OCI-LY7 (cell line): ENCODE results near the gene SMIM12. TPM values are rescaled to one million over a fixed set of nuclear protein-coding genes. Genes with fewer than 3 reads are reported as not detected.

ENCODE experiments used
- BruUV-seq: library from RNA; stranded (reverse); fragments of 400-500 nt; replicated peaks from 2 replicates; lab custom pipeline; 2021; lab: Mats Ljungman, UMichigan
- CTCF ChIA-PET: fragments of 300-600 bp; sonication (Branson Sonifier 250); formaldehyde crosslinking; loops from one replicate; lab custom pipeline; 2022; ENCODE audit warnings: antibody characterized with exemption; ENCODE audit not compliant: unreplicated experiment; lab: Charles Lee
- POLR2A ChIA-PET: fragments of 300-600 bp; sonication (Branson Sonifier 250); formaldehyde crosslinking; loops from one replicate; lab custom pipeline; 2022; ENCODE audit warnings: antibody characterized with exemption; lab: Charles Lee
- DNase-seq: peaks from one replicate; pipeline ENCODE4 v3.0.0-alpha.2; 2015; ENCODE audit warnings: low spot score
- H2AFZ ChIP-seq: fragments of 200-600 bp; sonication (generic), shearing (Covaris generic); 2 replicates; pipeline ENCODE4 v1.6.1; 2014; ENCODE audit warnings: mild to moderate bottlenecking, antibody characterized with exemption, low read length, moderate library complexity
- H3K27ac ChIP-seq: fragments of 200-600 bp; sonication (generic); 2 replicates; pipeline ENCODE4 v1.5.1; 2014; ENCODE audit warnings: mixed run types, low read depth, mild to moderate bottlenecking, moderate library complexity, low read length, inconsistent platforms; ENCODE audit not compliant: poor library complexity, severe bottlenecking
- H3K36me3 ChIP-seq: fragments of 200-600 bp; sonication (generic); 2 replicates; pipeline ENCODE4 v1.6.1; 2014; ENCODE audit warnings: mild to moderate bottlenecking, antibody characterized with exemption, low read length, moderate library complexity, mixed read lengths; ENCODE audit not compliant: insufficient read depth
- H3K4me1 ChIP-seq: fragments of 200-600 bp; sonication (generic); 2 replicates; pipeline ENCODE4 v1.5.1; 2014; ENCODE audit warnings: mild to moderate bottlenecking, low read length; ENCODE audit not compliant: insufficient read depth, poor library complexity, severe bottlenecking
- H3K4me2 ChIP-seq: fragments of 200-600 bp; sonication (generic); 2 replicates; pipeline ENCODE4 v1.6.1; 2014; ENCODE audit warnings: mild to moderate bottlenecking, low read length
- H3K4me3 ChIP-seq: fragments of 200-600 bp; sonication (generic); 2 replicates; pipeline ENCODE4 v1.5.1; 2014; ENCODE audit warnings: mild to moderate bottlenecking, low read depth, low read length; ENCODE audit not compliant: poor library complexity, severe bottlenecking
- H3K79me2 ChIP-seq: fragments of 200-600 bp; sonication (generic); 2 replicates; pipeline ENCODE4 v1.6.1; 2016; ENCODE audit warnings: low read depth, mild to moderate bottlenecking, low read length, moderate library complexity, mixed read lengths; ENCODE audit not compliant: insufficient read depth
- H3K9me2 ChIP-seq: fragments of 200-600 bp; sonication (generic); 2 replicates; pipeline ENCODE4 v1.6.1; 2016; ENCODE audit warnings: mild to moderate bottlenecking, low read length, mixed read lengths; ENCODE audit not compliant: insufficient read depth
- H3K9me3 ChIP-seq: fragments of 200-600 bp; sonication (generic); 2 replicates; pipeline ENCODE4 v1.6.1; 2014; ENCODE audit warnings: mild to moderate bottlenecking, mixed run types, low read length, mixed read lengths
- H4K20me1 ChIP-seq: fragments of 200-600 bp; sonication (generic); 2 replicates; pipeline ENCODE4 v1.6.1; 2014; ENCODE audit warnings: mild to moderate bottlenecking, antibody characterized with exemption, low read length, moderate library complexity, mixed read lengths; ENCODE audit not compliant: insufficient read depth
- CTCF ChIP-seq: fragments of 200-600 bp; sonication (generic); conservative IDR thresholded peaks from 2 replicates; pipeline ENCODE4 v1.5.1; 2014; ENCODE audit warnings: mild to moderate bottlenecking, antibody characterized with exemption, low read length, moderate library complexity, mixed read lengths
- EZH2phosphoT487 ChIP-seq: fragments of 200-600 bp; sonication (generic); IDR thresholded peaks from 2 replicates; pipeline ENCODE4 v1.6.1; 2018; ENCODE audit warnings: low read depth, borderline replicate concordance, mild to moderate bottlenecking, mixed run types, antibody characterized with exemption, low read length, moderate library complexity, mixed read lengths
- intact Hi-C: fragments of 100-400 bp; cut with micrococcal nuclease; formaldehyde crosslinking; loops from one replicate; pipeline ENCODE4 v1.10.0; 2022; ENCODE audit not compliant: unreplicated experiment
- total RNA-seq, 2 experiments: library from RNA; depleted of rRNA in 1 of 2; stranded (reverse); fragments of >200 nt in 1 of 2; shearing (Covaris generic) in 1 of 2; gene quantifications; 2 replicates each; pipeline ENCODE4 v1.2.3, GENCODE V29; 2014 to 2022

Gene SMIM12
- total RNA-seq, 2 experiments from 2014 or later, result 36.3 to 41.2 TPM

GRCh38 chr1:34870395-34870794 is 10.8 kb upstream of the SMIM12 start:
- Histone ChIP-seq H3K9me3 (no peaks in the 10 kb centered on the region), H3K4me3 (no peak overlapping the region), H3K27ac (no peak overlapping the region), H3K4me2 (no peak overlapping the region), H4K20me1 (no peaks in the 10 kb centered on the region), H3K36me3 (no peaks in the 10 kb centered on the region), H3K9me2 (no peaks in the 10 kb centered on the region), H3K79me2 (no peaks in the 10 kb centered on the region), H2AFZ (no peak overlapping the region), H3K4me1 (no peaks in the 10 kb centered on the region)
- POLR2A ChIA-PET, result interaction anchor here (0.6 kb wide), 1 partner anchor 132 kb away, joined by 3 read pairs; no protein-coding TSS in a partner anchor
- no peak for TF ChIP-seq EZH2phosphoT487
- no peak for TF ChIP-seq CTCF
- no TSS peak for BruUV-seq
- CTCF ChIA-PET, result no interaction called here
- intact Hi-C loops, result no loop called here
- DNase-seq, result no peak

- intact Hi-C loops, result loop anchor here (10.0 kb wide), 1 partner anchor 395 kb away; the partner anchor contains the start of gene ZMYM4
- no peak overlapping the region for H3K27ac ChIP-seq
- H4K20me1 ChIP-seq, result no peaks in the 10 kb centered on the region
- H3K36me3 ChIP-seq, result no peaks in the 10 kb centered on the region
- ChIA-PET POLR2A (interaction anchor here (0.6 kb wide), 1 partner anchor 133 kb away, joined by 3 read pairs; no protein-coding TSS in a partner anchor), CTCF (no interaction called here)
- H2AFZ ChIP-seq, result no peak overlapping the region
- no peaks in the 10 kb centered on the region for H3K9me3 ChIP-seq
- no peak for DNase-seq
- H3K4me3 ChIP-seq, result no peak overlapping the region
- no peak for TF ChIP-seq CTCF
- TF ChIP-seq EZH2phosphoT487, result no peak
- H3K79me2 ChIP-seq, result no peaks in the 10 kb centered on the region
- no peaks in the 10 kb centered on the region for H3K4me1 ChIP-seq
- H3K9me2 ChIP-seq, result no peaks in the 10 kb centered on the region
- no peak overlapping the region for H3K4me2 ChIP-seq
- no TSS peak for BruUV-seq
Observed at GRCh38 chr1:34869760-34870159, 10.2 kb upstream of the SMIM12 start.

- H3K36me3 ChIP-seq, result no peaks in the 10 kb centered on the region
- ChIA-PET POLR2A (no interaction called here), CTCF (no interaction called here)
- H3K4me3 ChIP-seq, result no peak overlapping the region
- no TSS peak for BruUV-seq
- H3K4me2 ChIP-seq, result no peak overlapping the region
- H2AFZ ChIP-seq, result no peak overlapping the region
- H3K9me3 ChIP-seq, result no peaks in the 10 kb centered on the region
- intact Hi-C loops, result loop anchor here (10.0 kb wide), 1 partner anchor 396 kb away; the partner anchor contains the start of gene ZMYM4
- H3K4me1 ChIP-seq, result no peaks in the 10 kb centered on the region
- no peaks in the 10 kb centered on the region for H3K9me2 ChIP-seq
- no peak for DNase-seq
- no peaks in the 10 kb centered on the region for H3K79me2 ChIP-seq
- no peaks in the 10 kb centered on the region for H4K20me1 ChIP-seq
- no peak overlapping the region for H3K27ac ChIP-seq
- TF ChIP-seq EZH2phosphoT487 (no peak), CTCF (no peak)
Observed at GRCh38 chr1:34868230-34869049, 8.9 kb upstream of the SMIM12 start.
